B cell (primary cell): ENCODE data around the gene COQ8A. TPM values are rescaled to one million over a fixed set of nuclear protein-coding genes. Genes with fewer than 3 reads are reported as not detected.

Experiments used
- ATAC-seq: fragments of 200-7000 bp; cut with Tn5 transposase; one replicate; pipeline ENCODE4 v1.10.0; 2021; ENCODE audit warnings: low read depth, mild to moderate bottlenecking, moderate number of reproducible peaks, moderate library complexity
- CTCF ChIA-PET: fragments of 350-600 bp; sonication (Branson Sonifier 250); formaldehyde crosslinking; loops from one replicate; lab custom pipeline; 2021; ENCODE audit warnings: antibody characterized with exemption, inconsistent platforms; lab: Charles Lee
- POLR2A ChIA-PET: fragments of 350-600 bp; sonication (Branson Sonifier 250); formaldehyde crosslinking; loops from one replicate; lab custom pipeline; 2021; ENCODE audit warnings: antibody characterized with exemption; lab: Charles Lee
- DNase-seq: peaks from one replicate; pipeline ENCODE4 v3.0.0; 2013
- H2AFZ ChIP-seq: 2 replicates; pipeline ENCODE4 v1.6.1; 2012; ENCODE audit warnings: mild to moderate bottlenecking, low read depth, low read length; ENCODE audit not compliant: insufficient read depth, poor library complexity, severe bottlenecking
- H3K27ac ChIP-seq, 2 donors: 1 replicate in 1 of 2; 2 replicates in 1 of 2; pipeline ENCODE4 v1.5.1; 2012 to 2013; ENCODE audit warnings: low read length in 2 of 2, mild to moderate bottlenecking in 2 of 2, moderate library complexity in 1 of 2
- H3K27me3 ChIP-seq, 4 experiments: fragments of 200-600 bp in 1 of 4; sonication (generic) in 1 of 4; replicated peaks in 1 of 4; 1 replicate in 2 of 4; 2 replicates in 2 of 4; pipeline versions ENCODE4 v1.6.1 to v1.7.0; 2013 to 2016; ENCODE audit warnings: low read length in 3 of 4, mild to moderate bottlenecking in 2 of 4, mixed read lengths in 1 of 4, moderate library complexity in 1 of 4; ENCODE audit not compliant: insufficient read depth in 4 of 4, control insufficient read depth in 3 of 4; ENCODE audit errors: control extremely low read depth in 1 of 4
- H3K36me3 ChIP-seq, 2 experiments: replicated peaks in 1 of 2; 1 replicate in 1 of 2; 2 replicates in 1 of 2; pipeline versions ENCODE4 v1.6.1 to v1.7.1; 2013; ENCODE audit warnings: low read length in 1 of 2; ENCODE audit not compliant: insufficient read depth in 2 of 2, control insufficient read depth in 1 of 2; ENCODE audit errors: control extremely low read depth in 1 of 2, extremely low read depth in 1 of 2
- H3K4me1 ChIP-seq, 2 donors: fragments of 200-600 bp in 1 of 2; sonication (generic) in 1 of 2; 1 replicate in 1 of 2; 2 replicates in 1 of 2; pipeline versions ENCODE4 v1.5.1 to v1.6.1; 2013 to 2017; ENCODE audit warnings: low read length in 2 of 2; ENCODE audit not compliant: control insufficient read depth in 2 of 2, insufficient read depth in 2 of 2
- H3K4me2 ChIP-seq: replicated peaks from 2 replicates; pipeline ENCODE3; 2012; ENCODE audit warnings: mild to moderate bottlenecking, low read depth, low read length; ENCODE audit not compliant: poor library complexity, severe bottlenecking
- H3K4me3 ChIP-seq, 5 experiments: fragments of 200-600 bp in 1 of 5; sonication (generic) in 1 of 5; 1 replicate in 3 of 5; 2 replicates in 2 of 5; pipeline versions ENCODE4 v1.5.1 to v1.7.0; 2011 to 2016; ENCODE audit warnings: low read length in 4 of 5, mild to moderate bottlenecking in 4 of 5, low read depth in 2 of 5, control low read depth in 1 of 5, moderate library complexity in 1 of 5; ENCODE audit not compliant: insufficient read depth in 1 of 5; ENCODE audit errors: control extremely low read depth in 1 of 5, extremely low read depth in 1 of 5
- H3K79me2 ChIP-seq: fragments of 200-600 bp; sonication (generic); one replicate; pipeline ENCODE4 v1.6.0; 2016; ENCODE audit warnings: low read length; ENCODE audit not compliant: control insufficient read depth, insufficient read depth
- H3K9ac ChIP-seq: fragments of 200-600 bp; sonication (generic); 2 replicates; pipeline ENCODE4 v1.6.1; 2017; ENCODE audit warnings: mild to moderate bottlenecking, low read length, moderate library complexity
- H3K9me3 ChIP-seq, 3 donors: one replicate each; pipeline versions ENCODE4 v1.6.1 to v1.7.1; 2013; ENCODE audit warnings: low read length in 2 of 3; ENCODE audit not compliant: control insufficient read depth in 2 of 3, insufficient read depth in 1 of 3; ENCODE audit errors: control extremely low read depth in 1 of 3
- H4K20me1 ChIP-seq: 2 replicates; pipeline ENCODE4 v1.6.0; 2012; ENCODE audit warnings: mild to moderate bottlenecking, low read length; ENCODE audit not compliant: insufficient read depth, control insufficient read depth, poor library complexity, severe bottlenecking
- H3K27ac Mint-ChIP-seq: one replicate; pipeline ENCODE4 v1.8.0; 2021; ENCODE audit warnings: mixed read lengths
- H3K27me3 Mint-ChIP-seq: one replicate; pipeline ENCODE4 v1.8.0; 2021; ENCODE audit warnings: mixed read lengths
- H3K4me1 Mint-ChIP-seq: one replicate; pipeline ENCODE4 v1.8.0; 2021; ENCODE audit warnings: mixed read lengths
- H3K4me3 Mint-ChIP-seq: one replicate; pipeline ENCODE4 v1.8.0; 2021; ENCODE audit warnings: mixed read lengths
- H3K9me3 Mint-ChIP-seq: one replicate; pipeline ENCODE4 v1.8.0; 2022; ENCODE audit warnings: mixed read lengths; ENCODE audit not compliant: insufficient read depth
- EZH2 ChIP-seq: IDR thresholded peaks from 2 replicates; pipeline ENCODE4 v1.6.1; 2012; ENCODE audit warnings: borderline replicate concordance, low read depth, mild to moderate bottlenecking, moderate library complexity, low read length; ENCODE audit not compliant: insufficient read depth, poor library complexity, severe bottlenecking
- WGBS: methylation state at CpG from one replicate; pipeline ENCODE4 v1.1.5; 2013; ENCODE audit warnings: missing lambda C conversion rate; ENCODE audit not compliant: insufficient coverage; 5-methylcytosine and 5-hydroxymethylcytosine counted together
- intact Hi-C: fragments of 100-400 bp; cut with micrococcal nuclease; formaldehyde crosslinking; loops from one replicate; pipeline ENCODE4 v1.10.0; 2022
- polyA plus RNA-seq: library from polyadenylated mRNA; depleted of rRNA; stranded (reverse); fragments of >200 nt; gene quantifications from 2 replicates; pipeline ENCODE4 v1.2.3, GENCODE V29; 2012
- total RNA-seq, 2 donors: library from RNA; stranded (reverse); fragments of 120-200 nt in 1 of 2; gene quantifications; 1 replicate in 1 of 2; 2 replicates in 1 of 2; pipeline versions ENCODE4 v1.2.3 to v1.2.4, GENCODE V29; 2013 to 2022
- TF ChIP-seq, protein P1 (sequence below): fragments of 200-600 bp; IDR thresholded peaks from one replicate; pipeline ENCODE4 v1.8.0; 2022; ENCODE audit warnings: antibody characterized with exemption, mild to moderate bottlenecking

Gene COQ8A
- total and polyA plus RNA-seq, 2 donors (not counting 1 experiment from before 2014, with no cell fraction given) = 44.3 to 58.2 TPM

DNA sequence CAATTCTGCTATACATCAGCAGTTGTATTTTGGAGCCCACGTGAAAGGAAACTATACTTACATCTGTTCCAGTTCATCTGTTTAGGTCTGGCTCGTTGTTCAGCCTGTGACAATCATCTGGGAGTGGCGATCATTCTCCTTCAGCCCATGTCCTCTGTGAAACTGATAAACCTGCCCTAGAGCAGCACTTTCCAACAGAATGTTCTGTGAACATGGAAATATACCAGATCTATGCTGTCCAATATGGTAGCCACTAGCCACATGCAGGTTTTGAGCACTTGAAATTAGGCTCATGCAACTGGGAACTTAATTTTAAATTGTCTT lies 24.5 kb upstream of the COQ8A start:
- no peak for DNase-seq
- Histone ChIP-seq H3K79me2 (no peaks in the 10 kb centered on the region), H3K4me1 (peaks cover 0 to 3% of the 10 kb centered on the region in 2 donors), H2AFZ (no peak overlapping the region), H3K9ac (no peak overlapping the region), H4K20me1 (no peaks in the 10 kb centered on the region), H3K4me3 (no peak overlapping the region), H3K4me2 (no peak overlapping the region), H3K27ac (no peak overlapping the region), H3K27me3 (no peaks in the 10 kb centered on the region), H3K36me3 (no peaks in the 10 kb centered on the region), H3K9me3 (no peaks in the 10 kb centered on the region)
- ChIA-PET CTCF (interaction anchor here (1.5 kb wide), 1 partner anchor 289 kb away, joined by 5 read pairs; no protein-coding TSS in a partner anchor), POLR2A (no interaction called here)
- no peak for ATAC-seq
- H3K27me3 Mint-ChIP-seq = no peaks in the 10 kb centered on the region
- 31% methylated on average over 2 of the region's 3 CpGs for WGBS
- intact Hi-C loops = no loop called here
- no peak overlapping the region for H3K4me3 Mint-ChIP-seq
- no peak for TF ChIP-seq EZH2
- TF ChIP-seq, protein P1, sequence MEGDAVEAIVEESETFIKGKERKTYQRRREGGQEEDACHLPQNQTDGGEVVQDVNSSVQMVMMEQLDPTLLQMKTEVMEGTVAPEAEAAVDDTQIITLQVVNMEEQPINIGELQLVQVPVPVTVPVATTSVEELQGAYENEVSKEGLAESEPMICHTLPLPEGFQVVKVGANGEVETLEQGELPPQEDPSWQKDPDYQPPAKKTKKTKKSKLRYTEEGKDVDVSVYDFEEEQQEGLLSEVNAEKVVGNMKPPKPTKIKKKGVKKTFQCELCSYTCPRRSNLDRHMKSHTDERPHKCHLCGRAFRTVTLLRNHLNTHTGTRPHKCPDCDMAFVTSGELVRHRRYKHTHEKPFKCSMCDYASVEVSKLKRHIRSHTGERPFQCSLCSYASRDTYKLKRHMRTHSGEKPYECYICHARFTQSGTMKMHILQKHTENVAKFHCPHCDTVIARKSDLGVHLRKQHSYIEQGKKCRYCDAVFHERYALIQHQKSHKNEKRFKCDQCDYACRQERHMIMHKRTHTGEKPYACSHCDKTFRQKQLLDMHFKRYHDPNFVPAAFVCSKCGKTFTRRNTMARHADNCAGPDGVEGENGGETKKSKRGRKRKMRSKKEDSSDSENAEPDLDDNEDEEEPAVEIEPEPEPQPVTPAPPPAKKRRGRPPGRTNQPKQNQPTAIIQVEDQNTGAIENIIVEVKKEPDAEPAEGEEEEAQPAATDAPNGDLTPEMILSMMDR = no peak
- peaks cover 2% of the 10 kb centered on the region for H3K4me1 Mint-ChIP-seq
- no peaks in the 10 kb centered on the region for H3K9me3 Mint-ChIP-seq
- no peak overlapping the region for H3K27ac Mint-ChIP-seq

DNA sequence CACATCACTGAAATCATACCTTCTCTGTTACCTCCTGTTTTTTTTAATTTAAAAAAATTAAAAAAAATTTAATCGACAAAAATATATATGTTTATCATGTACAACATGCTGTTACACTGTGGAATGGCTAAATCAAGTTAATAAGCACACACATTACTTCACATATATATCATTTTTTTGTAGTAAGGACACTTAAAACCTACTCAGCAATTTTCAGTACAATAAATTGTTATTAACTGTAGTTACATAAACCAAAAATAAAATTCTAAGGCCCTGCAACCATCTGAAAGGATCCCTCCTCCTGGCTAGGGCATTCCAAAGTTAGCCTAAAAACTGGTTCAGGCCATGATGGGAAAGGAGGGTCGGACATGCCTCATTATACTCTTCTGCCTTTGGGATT lies 23.6 kb upstream of the COQ8A start:
- no peak overlapping the region for H3K27ac Mint-ChIP-seq

More for the DNA sequence above, 23.6 kb upstream of the COQ8A start:
- no peak for TF ChIP-seq EZH2
- TF ChIP-seq, protein P1 = no peak
- intact Hi-C loops = no loop called here
- Histone ChIP-seq H3K4me1 (peaks cover 0 to 3% of the 10 kb centered on the region in 2 donors), H3K4me2 (no peak overlapping the region), H2AFZ (no peak overlapping the region), H4K20me1 (no peaks in the 10 kb centered on the region), H3K9ac (no peak overlapping the region), H3K27me3 (no peaks in the 10 kb centered on the region), H3K9me3 (no peaks in the 10 kb centered on the region), H3K27ac (no peak overlapping the region), H3K36me3 (no peaks in the 10 kb centered on the region), H3K79me2 (no peaks in the 10 kb centered on the region), H3K4me3 (no peak overlapping the region)
- Mint-ChIP-seq H3K27me3 (no peaks in the 10 kb centered on the region), H3K4me3 (no peak overlapping the region), H3K4me1 (peaks cover 2% of the 10 kb centered on the region), H3K9me3 (no peaks in the 10 kb centered on the region)
- DNase-seq (no peak), ATAC-seq (no peak)
- WGBS = 50% methylated on average over 1 of the region's 2 CpGs
- ChIA-PET CTCF (no interaction called here), POLR2A (no interaction called here)
